Activated T-helper 1 cell treated with anti-CD3 and anti-CD28 coated beads, Interleukin-2, amount 50 U/mL, for 16 hours (primary cell): ENCODE data around the gene TESK2.
"Not testable (repeated sequence)": the region's sequence is repeated elsewhere in the genome, so short reads cannot be mapped to it uniquely, and the experiment has no call there.

Experiments used
- DNase-seq, 2 donors: peaks; one replicate each; pipeline ENCODE4 v3.0.0-alpha.2; 2020; ENCODE audit warnings: low read depth in 1 of 2, low spot score in 1 of 2

The TESK2 gene

DNA sequence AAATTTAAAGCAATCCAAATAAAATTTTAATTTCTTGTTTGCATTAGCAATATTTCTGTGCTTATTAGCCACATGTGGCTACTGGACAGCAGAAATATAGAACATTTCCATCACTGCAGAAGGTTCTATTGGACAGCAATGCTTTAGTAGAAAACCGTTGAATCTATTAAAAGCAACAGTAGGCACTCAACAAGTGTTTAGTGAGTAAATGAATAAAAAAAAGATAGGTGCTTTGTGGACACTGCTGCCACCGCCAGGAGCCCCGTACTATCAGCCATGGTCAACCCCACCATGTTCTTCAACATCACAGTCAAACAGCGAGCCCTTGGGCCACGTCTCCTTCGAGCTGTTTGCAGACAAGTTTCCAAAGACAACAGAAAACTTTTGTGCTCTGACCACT is 76.2 kb downstream of the TESK2 start:
- DNase-seq = no peak

DNA sequence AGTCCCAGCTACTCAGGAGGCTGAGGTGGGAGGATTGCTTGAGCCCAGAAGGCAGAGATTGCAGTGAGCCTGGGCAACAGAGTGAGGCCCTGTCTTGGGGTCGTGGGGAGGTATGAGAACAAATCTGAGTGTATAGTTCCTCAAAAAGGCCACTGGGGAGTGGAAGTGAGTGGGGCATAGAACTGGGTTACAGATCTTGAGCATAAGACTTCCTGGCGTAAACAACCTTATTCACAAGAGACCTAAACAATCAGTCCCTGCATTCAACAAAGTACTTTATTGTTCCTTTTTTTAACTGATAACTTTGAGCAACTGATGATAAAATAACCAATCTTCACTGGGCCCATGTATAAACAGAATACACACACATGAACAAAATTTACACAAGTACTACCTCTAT is 78.1 kb downstream of the TESK2 start:
- no peak for DNase-seq

DNA sequence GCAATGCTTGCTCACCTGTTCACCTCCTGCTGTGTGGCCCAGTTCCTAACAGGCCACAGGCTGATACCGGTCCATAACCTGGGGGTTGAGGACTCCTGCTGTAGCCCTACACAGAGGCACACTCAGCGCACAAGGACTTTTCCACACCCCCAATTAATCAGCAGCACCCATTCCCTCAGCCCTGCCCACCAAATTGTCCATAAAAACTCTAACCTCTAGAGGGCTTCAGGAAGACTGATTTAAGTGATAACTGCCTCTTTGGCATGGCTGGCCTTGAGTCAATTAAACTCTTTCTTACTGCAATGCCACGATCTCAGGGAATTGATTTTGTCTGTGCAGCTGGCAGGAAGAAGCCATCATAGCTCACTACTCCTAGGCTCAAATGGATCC is 79.5 kb downstream of the TESK2 start:
- DNase-seq = no peak

DNA sequence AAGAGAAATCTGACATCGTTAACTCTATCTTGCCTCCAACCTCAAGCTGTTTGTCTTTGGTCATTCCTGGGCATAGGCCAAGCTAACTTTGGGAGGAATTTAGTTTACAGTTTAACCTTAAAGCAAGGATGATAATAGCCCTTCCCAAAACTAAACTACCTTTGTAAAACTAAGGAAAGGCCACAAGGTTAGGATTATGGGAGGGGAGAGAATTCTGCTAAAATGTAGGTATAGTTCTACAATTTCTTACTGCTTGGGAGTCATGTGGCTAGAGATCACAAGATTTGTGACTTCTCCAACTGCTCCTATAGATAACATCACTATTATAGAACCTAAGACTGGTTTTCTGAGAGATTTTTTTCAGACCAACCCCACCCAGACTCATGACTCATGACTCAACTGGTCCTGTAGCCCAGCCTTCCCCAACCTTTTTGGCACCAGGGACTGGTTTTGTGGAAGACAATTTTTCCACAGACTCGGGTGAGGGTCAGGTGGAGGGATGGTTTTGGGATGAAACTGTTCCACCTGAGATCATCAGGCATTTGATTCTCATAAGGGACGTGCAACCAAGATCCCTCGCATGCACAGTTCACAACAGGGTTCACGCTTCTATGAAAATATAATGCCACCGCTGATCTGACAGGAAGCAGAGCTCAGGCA is 80.0 kb downstream of the TESK2 start:
- DNase-seq = no peak

DNA sequence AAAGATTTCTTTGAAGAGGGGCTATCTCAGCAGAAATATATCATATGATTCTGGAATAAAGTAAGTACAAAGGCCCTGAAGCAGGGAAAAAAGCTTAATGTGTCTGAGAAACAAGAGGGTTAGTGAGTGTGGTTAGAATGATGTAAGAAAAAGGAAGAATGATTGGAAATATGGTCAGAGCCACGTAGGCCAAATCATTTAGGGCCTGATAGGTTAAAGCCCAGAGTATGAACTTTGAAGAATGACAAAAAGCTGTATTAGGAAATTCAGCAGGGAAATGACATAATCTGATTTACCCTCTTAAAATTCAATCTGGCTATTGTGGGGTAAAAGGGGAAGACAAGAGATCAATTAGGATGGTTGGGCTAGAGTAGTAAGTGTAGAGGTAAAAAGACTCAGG is 81.7 kb downstream of the TESK2 start:
- DNase-seq = no peak

DNA sequence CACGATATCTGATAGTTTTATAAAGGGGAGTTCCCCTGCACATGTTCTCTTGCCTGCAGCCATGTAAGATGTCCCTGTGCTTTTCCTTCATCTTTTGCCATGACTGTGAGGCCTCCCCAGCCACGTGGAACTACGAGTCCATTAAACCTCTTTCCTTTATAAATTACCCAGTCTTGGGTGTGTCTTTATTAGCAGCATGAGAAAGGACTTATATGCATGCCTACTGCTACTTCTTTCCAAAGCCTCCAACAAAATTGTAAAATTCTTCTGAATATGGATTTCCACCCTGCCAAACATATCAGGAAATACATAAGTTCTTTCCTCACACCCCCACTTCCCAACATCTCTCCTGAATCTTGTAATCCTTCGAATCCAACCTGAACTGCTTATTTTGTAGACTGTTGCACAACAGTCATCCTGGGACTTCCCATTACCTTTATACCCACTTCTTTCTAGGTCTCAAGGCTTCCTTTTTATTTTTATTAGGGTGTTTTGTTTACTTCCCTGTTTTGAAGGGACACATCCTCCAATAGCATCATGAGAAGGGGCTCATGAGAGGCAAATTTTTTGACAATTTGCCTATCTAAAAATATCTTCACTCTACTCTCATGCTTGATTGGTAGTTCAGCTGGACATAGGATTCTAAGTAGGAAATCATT is 83.2 kb downstream of the TESK2 start:
- no peak for DNase-seq

DNA sequence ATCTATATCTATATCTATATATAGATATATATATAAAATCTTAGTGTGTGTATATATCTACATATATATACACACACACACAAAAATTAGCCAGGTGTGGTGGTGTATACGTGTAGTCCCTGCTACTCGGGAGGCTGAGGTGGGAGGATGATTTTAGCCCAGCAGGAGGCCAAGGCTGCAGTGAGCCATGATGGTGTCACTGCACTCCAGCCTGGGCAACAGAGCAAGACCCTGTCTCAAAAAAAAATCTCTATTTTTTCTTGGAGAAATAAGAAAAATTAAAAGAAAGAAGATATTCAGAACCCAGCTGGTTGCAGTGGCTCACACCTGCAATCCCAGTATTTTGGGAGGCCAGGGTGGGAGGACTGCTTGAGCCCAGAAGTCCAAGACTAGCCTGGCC is 85.3 kb downstream of the TESK2 start:
- DNase-seq = no peak

DNA sequence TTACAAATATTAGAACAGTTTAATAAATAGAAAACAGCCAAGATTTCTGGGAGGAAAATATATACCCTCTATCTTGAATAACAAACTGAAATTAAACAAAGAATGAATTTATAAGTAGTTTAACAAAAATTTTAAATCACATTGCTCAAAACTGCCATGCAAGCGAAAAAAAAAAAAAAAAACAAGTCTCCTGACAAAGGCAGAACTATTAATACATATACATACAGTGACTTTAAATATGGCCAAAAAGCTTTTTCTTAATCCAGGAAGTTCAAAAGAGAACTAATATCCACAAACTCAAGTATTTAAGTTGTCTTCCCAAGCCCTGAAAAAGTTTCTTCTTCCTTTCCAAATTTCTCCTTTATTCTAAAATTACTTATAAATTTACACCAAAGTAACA is 87.2 kb downstream of the TESK2 start:
- DNase-seq = no peak

DNA sequence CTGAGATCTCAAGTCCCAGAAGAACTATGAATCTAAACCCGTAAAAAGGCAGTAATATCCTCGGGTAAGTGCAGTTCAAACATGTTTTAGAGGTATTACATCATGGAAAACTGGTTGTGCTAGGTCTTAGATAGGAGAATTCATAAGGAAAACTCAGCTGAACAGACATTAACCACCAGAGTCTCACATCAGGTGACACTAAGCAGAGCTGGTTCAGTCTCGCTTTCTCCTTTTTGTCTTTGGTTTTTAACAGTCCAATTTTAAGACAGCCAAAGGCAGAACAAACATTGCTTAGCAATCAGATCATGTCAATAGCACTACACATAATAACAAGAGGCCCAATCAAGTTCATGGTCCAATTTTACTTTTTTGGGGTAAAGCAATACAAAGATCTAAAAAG is 87.7 kb downstream of the TESK2 start:
- DNase-seq = no peak

DNA sequence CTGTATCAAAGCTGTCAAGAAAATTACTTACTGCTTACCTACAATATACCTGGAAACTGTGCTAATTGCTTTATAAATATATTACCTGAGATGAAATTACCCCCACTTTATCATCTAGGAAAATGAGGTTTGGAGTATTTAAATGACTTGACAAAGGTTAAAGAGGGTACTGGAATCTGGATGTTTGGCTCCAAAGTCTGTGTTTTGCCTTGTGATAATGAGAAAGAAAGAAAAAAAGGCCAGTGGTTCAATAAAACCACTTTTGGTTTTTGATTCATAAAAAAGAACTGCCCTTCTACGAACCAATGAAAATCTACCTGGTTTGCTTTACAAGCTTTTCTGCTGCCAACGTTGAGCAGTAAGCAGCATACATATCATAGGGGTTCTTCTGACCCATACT is 89.4 kb downstream of the TESK2 start:
- DNase-seq = no peak

DNA sequence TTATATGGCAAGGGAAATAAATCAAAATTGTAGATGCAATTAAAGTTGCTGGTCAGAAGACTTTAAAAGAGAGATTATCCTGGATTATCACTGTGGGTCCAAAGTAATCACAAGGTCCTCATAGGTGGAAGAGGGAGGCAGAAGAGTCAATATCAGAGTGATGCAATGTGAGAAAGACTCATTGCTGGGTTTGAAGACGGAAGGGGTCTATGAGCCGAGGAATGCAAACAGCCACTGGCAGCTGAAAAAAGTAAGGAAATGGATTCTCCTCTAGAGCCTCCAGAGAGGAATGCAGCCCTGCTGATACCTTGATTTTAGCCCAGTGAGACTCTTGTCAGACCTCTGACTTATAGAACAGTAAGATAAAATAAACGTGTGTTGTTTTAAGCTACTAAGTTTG is 90.9 kb downstream of the TESK2 start:
- no peak for DNase-seq

DNA sequence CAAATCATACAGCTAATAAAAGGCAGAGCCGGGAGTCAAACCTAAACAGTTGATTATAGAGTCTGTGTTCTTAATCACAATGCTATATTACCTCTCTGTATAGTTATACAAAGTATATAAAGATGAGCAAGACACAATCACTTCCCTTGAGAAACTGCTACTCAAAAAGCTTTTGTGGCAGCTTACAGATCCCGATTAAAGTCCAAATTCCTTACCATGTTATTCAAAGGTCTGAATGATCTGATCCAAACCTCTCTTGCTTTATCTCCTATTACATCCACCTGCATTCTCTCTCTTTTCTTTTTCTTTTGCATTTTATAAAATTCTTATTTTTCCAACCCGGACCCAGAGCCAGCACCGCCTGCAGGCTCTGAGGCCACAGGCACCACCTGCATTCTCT is 93.7 kb downstream of the TESK2 start:
- DNase-seq = no peak

DNA sequence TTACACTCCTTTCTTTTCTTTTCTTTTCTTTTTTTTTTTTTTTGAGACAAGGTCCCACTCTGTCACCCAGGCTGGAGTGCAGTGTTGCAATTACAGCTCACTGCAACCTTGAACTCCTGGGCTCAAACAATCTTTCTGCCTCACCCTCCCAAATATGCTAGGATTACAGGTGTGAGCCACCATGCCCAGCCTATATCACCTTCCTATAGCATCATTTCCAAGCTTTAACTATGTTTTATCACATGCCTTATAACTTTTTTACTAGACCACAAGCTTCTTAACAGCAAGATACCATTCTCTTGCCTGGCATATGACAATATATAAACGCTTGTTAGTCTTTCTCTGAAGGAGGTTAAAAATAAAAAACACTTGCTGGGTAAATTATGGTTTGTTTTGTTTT is 95.4 kb downstream of the TESK2 start:
- DNase-seq = no peak

DNA sequence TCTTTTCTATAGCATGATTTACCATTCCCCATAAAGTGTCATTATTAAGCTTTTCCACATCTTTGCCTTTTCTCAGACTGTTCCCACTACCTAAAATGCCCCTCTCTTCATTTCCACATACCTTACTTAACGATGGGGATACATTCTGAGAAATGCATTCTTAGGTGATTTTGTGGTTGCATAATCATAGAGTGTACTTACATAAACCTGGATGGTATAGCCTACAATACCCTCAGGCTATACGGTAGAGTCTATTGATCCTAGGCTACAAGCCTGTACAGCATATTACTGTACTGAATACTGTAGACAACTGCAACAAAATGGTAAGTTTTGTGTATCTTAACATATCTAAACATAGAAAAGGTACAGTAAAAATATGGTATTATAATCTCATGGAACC is 95.9 kb downstream of the TESK2 start:
- DNase-seq = no peak

DNA sequence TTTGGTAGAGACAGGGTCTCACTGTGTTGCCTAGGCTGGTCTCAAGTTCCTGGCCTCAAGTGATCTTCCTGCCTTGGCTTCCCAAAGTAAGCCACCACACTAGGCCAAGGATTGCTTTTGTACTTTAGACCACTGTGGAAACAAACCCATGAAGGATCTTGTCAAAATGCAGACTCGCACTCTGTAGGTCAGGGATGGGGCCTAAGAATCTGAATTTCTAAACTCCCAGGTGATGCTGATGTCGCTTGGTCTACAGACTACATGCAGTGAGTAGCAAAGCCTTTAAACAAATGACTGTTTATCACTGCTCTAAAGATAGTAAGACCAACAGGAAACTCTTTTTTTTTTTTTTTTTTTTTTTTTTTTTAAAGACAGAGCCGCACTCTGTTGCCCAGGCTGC is 96.6 kb downstream of the TESK2 start:
- DNase-seq = no peak

DNA sequence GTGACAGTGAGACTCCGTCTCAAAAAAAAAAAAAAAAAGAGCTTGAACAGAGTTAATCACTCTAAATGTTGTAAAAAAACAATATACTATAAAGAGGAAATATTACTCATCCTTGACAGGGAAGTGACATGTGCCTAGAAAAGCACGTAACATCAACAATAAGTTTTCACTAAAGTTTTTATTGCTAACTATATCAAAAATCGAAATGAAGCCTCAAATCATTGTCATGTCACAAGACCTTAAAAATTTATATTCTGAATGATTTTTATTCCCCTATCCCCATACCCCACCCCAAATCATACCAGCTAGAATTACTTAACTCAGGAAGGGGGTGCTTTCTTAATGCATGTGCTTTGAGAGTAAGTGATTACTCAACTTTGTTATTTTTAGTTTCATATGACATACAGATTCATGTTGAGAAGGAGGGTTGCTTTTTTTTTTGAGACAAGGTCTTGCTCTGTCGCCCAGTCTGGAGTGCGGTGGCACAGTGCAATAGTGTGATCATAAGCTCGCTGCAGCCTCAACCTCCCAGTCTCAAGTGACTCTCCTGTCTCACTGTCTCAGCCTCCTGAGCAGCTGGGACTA is 97.2 kb downstream of the TESK2 start:
- no peak for DNase-seq

DNA sequence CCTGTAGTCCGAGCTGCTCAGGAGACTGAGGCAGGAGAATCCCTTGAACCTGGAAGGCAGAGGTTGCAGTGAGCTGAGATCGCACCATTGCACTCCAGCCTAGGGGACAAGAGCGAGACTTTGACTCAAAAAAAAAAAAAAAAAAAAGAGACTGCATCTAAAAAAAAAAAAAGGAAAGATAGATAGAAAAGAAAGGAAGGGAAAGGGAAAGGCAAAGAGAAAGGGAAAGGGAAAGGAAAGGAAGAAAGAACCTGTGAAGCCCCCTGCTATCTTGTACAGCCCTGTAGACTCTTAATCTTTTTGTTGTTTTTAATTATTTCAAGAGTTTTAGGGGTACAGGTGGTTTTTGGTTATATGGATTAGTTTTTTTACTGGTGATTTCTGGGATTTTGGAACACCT is 104.7 kb downstream of the TESK2 start:
- DNase-seq = no peak

DNA sequence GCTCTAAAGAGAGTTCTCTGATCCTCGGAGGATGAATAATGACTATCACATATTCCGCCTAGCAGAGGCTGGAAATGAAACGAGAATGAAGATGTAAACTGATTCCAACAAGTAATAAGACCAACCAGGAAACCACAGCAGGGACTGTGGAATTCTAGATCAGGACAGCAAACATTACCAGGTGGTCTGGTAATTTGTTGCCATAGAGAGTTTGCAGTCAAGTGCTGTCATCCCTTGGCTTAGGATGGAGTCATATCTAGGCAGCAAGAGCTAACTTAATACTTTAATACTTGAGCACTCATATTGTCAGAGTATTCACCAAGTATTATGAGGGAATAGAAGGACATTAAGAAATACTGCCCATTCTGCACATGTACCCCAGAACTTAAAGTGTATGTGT is 105.7 kb downstream of the TESK2 start:
- DNase-seq = no peak

DNA sequence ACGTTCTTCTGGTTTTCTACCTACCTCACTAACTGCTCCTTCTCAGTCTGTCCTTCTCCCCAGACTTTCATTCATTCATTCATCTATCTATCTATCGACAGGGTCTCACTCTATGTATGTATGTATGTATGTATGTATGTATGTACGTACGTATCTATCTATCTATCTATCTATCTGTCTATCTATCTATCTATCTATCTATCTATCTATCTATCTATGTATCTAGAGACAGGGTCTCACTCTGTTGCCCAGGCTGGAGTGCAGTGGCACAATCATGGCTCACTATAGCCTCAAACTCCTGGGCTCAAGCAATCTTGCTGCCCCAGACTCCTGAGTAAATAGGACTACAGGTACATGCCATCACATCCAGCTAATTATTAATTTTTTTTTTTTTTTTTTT is 106.8 kb downstream of the TESK2 start:
- DNase-seq = not testable (repeated sequence)

DNA sequence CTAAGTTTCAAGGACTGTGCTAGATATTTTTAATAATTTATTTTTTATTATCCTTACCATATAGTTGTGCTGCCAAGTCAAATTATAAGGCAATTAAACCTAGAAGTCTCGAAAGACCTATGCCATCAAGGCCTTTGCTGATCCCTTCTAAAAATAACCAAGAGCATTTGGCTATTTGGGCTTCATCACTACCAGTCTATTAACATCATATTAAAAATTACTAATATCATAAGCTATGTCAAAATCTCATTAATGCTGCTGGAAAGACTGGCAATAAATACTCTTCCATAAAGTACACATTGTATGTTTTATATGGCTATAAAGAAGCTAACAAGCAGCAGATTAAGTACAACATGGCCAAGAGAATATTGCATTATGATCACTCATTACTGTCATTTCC is 107.8 kb downstream of the TESK2 start:
- no peak for DNase-seq

DNA sequence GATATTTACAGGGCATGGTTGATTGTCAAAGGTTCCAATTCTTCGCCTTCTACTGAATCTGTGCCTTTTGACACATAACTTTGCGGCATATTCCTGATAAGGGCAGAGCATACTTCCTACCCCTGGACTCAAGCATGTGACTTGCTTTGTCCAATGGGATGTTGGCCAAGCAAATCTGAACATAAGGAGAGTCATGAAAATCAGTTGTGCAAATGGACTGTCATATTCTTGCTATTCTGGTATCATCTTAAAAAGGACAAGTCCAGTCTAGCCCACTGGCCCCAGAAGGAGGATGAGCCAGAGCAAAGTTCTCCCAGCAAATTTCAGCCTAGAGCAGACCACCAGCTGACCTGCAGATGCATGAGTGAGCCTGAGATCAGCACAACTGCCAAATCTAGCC is 109.7 kb downstream of the TESK2 start:
- no peak for DNase-seq

DNA sequence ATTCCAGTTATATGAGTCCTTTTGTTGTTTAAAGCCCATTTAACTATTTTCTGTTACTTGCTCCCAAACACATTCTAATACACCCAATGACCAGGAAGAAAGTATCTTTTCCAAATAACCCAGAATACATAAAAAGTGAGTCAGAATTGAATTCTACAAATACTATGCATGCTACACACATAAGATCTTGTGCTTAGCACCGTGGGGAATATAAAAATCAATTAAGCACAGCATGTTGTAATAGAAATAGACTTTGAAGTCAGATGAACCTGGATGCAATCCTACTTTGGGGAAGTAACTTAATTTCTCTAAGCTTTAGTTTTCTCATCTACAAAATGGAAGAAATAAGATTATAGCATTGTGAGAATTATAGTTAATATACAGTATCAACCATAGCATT is 110.2 kb downstream of the TESK2 start:
- no peak for DNase-seq

DNA sequence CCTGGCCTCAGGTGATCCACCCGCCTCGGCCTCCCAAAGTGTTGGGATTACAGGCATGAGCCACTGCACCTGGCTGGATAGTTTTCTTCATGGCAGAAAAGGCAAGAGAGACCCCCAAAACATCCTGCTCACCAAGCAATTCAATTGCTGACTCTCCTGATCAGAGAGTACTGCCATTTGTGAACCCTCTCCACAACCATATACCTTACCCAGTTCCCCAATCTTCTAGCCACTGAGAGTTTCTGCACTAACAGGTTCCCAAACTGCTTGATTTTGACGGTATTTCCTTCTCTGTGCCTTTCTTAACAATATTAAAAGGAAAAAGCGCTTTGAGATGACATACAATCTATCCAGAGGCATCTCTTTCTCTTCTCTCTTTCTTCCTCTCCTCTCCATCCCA is 110.8 kb downstream of the TESK2 start:
- no peak for DNase-seq
